CD4-positive, alpha-beta T cell treated with Interleukin-2 at 100 ng/mL for 4 hours (primary cell): ENCODE measurements around the gene ADI1.
"Not testable (repeated sequence)": the region's sequence is repeated elsewhere in the genome, so short reads cannot be mapped to it uniquely, and the experiment has no call there.

Experiments
- DNase-seq: peaks from one replicate; pipeline ENCODE4 v3.0.0-alpha.2; 2020; ENCODE audit warnings: low spot score

The ADI1 gene

DNA sequence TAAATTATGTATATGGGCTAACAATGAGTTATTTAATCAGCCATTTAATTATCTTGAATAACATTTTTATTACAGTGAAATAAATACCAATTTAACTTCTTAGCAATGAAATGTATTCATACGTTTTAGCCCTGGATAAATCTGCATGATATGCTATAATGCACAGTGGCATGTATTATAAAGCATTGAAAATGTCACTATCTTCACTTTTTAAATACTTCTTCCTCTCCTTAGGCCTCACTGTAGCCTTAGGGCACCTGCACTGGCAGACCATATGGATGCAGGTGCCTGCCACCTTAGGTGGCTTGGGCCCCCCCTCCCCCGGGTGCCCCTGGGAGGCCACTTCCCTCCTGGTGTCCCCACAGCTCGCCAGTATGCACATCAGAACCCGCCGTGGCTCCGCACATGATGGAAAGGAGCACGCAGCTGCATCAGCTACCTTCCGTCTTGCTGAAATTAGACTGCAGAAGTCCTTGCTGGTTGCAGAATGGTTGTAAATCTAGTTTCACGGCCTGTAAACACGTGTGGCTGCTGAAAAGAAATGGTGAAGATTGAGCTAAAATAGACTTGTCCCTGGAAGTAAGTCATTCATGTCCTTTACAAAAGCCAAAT, 56.7 kb downstream of the ADI1 start:
- no peak for DNase-seq

DNA sequence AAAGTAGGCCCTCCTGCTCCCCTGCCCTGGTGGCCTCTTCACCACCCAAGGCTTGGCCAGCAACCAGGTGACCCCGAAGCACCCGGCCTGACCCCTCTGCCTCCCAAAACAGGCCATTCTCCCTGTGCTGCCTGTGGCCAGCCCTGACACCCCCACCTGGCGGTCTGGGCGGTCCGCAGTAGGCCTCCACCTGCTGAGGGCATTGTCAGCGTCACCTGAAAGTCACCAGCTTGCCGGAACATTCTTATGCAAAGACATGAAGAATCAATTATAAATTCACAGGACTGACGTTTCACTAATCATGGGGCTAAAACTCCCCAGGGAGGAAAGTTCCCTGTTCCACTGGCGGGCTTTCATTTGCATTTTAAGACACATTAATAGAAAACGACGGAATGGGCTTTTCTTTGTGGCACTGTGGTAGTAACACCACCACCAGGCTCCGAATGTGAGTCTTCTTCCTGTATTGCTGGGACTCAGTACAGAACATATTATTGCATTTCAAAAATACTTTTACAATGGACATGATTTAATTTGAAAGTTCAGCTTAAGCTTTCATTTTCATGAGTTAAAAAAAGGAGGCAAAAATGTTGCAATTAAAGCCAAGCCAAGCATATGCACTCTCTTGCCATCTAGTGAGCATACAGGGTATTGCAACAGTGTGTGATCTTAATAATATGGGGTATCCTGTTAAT, 57.4 kb downstream of the ADI1 start:
- DNase-seq, result peak; percentile 68

DNA sequence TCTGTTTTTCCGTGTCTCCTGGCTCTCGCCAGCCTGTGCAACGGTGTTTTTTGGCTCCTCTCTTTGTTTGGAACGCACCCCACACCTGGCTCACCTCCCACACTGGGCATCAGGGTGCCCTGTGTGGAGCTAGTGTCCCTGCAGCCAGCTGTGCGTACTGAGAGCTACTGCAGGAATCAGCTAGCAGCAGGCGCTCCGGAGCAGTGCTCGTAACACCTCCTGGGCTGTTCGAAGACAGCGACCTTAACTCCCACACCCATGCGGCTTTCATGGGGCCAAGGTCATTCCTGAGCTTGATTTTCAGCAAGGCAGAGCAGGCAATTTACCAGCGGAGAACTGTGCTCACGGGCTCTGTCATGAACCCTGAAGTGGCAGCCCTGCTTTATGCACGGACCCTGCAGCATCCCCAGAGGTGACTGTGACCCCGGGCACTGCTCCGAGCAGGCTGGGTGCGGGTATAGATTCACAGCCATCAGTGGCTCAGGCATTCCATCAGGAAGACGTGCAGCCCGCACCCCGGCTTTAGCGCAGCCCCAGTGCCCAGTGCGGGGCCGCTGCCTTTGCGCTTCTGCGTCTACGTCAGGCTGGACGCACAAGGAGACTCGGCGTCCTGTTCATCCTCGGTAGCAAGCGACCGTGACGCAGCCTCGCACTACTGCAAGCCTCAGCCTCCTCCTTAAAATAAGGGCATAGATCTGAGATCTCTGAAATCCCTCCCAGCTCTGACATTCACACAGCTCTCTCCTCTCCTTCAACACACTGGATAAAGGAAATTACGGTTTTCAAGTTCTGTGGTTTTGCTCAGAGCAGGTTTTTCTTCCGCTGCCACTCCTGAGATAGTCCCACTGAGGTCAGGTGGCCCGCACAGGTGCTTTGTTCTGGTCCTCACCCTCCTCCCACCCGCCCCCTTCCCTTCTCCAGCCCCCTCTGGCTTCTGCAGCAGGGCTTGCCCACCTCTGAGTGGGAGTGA, 58.2 kb downstream of the ADI1 start:
- no peak for DNase-seq

DNA sequence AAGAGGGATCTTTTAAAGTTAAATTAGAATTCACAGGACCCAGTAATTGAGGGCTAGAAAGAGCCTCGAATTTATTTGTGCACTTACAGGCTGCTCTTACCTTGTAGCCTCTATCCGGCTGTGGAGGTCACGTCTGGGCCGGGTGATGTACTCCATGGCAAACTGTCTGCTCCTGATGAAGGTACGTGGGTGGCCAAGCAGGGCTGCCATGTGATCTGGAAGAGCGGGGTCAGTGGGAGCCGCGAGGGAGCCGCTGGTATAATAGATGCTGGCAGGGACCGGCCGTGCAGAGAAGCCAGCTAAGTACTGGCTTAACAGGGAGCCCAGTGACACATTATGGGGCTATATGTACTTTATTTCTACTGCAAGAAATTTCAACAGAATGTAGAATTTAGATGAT, 59.2 kb downstream of the ADI1 start:
- no peak for DNase-seq

DNA sequence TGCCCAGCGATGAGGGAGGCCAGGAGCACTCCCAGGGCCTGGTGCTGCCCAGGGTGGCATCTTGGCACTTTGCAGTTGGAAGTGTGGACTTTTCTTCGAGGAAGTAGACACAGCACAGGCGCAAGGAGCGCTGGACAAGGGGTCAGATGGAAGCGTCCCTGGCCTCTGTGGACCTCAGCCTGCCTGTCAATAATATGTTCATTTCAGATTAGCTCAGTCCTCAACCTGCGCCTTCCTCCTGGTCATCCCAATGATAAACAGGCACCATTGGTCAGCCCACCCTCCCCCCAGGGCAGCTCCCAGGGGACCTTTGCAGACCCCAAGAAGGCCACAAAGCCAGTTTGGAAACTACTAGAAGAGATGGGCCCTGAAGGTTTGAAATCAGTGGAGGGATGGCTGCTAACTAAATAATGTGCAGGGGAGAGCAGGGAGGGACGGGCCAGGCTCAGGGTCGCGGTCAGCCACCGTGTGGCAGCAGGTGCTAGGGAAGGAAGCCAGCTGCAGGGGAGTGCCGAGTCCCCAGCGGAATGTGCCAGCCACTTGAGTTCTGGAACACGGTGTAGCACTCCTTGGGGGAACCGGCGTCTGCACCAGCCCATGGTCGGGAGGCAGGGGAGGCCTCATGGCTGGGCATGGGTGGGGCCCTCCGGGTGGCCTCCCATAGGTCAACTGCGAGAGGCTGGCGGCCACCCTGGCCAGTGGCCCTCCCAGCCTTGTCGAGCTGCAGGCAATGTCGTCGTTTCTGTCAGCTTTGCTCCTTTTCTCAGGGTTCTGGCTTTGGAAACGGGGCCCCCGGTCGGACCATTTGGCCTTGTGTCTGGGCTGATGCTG, 59.9 kb downstream of the ADI1 start:
- DNase-seq, result no peak

DNA sequence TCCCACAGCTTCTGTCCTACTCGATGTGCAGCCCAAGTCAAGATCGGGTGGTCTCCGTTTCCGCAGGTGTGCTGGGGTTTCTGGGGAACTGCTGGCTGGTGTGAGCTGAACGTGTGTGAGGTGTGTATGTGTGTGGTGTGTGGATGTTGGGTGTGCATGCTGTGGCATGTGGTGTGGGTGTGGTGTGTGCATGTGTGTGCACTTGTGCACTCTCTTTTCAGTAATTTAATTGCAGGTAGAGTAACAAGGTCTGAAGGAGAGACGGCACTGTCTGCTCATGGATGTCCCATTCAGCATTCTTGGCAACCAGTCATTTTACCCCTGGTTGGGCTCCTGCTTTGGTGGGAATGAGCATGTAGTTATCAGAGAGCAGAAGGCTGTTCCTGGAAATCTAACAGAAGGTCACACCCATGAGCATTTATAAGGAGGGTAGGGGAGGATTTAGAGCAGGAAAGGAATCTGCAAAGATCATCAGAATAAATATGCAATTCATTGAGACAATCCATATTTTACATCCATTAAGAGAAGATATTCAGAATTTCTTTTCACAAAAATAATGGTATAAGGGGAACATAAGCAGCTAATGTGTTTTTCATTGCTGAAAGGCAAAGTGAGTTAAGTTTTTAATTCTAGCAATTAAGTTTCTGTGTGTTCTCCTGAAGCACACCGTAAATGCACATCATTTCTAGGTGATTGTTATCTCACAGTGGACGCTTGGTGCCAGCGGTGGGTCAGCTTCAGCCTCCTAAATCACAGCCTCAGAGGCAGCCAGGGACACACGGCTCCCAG, 60.7 kb downstream of the ADI1 start:
- DNase-seq, result no peak

DNA sequence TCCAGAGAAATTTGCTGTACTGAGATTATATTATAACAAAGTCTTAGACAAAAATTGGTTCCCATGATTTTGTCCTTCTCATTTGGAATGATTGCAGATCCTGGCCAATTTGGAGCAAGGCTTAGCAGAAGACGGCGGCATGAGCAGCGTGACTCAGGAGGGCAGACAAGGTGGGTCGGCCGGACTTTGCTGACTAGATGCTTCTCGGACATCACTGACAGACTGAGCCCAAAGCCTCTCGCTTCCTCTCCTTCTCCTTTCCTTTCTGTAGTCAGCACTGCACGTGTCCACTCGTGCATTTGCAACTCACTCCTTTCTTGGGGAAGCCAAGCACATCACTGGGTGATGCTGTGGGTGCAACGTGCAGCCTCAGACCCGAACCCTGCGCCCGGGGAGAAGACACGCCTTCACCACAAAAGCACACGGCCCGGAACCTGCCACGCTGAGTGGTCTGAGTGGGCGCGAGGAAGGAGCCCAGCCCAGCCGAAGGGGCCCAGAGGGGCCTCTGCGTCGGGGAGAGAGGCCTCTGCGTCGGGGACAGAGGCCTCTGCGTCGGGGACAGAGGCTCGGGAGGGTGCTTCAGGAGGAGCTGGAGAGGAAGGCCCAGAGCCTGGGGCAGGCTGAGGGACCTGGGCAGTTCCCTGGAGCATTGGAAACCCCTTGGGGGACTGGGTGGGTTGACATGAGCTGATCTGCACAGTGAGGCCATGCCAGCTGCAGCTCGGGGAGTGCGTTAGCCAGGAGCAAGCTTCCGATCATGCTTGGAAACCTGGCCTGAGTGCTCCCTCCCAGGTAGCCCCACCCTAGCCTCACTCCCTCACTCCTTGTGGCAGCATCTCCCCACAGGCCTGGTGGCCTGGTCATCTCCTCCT, 61.6 kb downstream of the ADI1 start:
- DNase-seq, result no peak

DNA sequence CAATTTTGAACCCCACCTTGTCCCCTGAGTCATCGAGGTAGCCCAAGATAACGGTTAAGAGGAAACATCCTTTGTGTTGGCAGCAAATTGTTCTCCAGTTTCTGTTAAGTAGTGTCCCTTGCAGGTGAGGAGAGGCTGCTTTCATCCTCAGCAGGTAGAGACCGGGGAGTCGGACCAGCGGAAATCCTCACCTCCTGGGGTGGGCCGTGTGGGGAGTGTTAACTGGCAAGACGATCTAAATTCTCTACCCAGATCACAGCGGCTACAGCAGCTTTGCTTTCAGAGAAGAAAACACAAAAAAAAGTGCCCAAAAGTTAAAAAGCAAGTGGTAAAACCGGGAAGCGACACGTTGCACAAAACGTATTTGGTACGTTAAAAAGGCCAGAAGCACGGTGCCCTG, 63.2 kb downstream of the ADI1 start:
- DNase-seq, result no peak

DNA sequence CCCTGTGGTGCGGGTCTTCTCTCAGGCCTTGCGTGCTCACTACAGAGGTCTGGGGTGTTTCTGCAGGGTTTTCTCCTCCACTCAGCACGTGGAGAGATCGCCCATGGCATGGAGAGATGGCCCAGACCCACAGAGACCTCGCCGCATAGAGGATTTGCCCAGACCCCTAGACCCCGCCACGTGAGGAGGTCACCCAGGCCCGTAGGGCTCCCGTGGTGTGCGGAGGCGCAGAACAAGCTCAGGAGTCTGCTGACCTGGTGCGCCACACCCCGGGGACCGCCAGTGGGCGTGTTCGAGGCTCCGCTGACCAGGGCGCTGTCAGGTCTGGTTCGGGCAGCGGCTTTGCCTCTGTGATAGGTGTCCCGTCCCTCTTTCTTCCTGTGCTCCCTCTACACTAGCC, 64.5 kb downstream of the ADI1 start:
- no peak for DNase-seq

DNA sequence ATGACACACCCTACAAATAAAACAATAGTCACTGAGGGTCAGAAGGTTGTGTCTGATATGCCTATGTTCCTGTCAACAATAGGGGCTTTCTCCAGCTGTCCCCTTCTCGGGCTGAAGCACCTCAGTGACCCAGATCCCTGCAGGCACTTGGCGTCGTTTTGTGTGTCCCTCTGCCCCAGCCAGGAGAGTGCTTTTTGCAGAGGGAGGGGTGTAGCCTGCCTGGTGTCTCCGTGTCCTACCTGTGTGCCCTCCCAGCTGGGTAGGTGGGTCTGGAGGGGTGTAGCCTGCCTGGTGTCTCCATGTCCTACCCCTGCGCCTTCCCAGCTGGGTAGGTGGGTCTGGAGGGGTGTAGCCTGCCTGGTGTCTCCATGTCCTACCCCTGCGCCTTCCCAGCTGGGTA, 65.3 kb downstream of the ADI1 start:
- not testable (repeated sequence) for DNase-seq

DNA sequence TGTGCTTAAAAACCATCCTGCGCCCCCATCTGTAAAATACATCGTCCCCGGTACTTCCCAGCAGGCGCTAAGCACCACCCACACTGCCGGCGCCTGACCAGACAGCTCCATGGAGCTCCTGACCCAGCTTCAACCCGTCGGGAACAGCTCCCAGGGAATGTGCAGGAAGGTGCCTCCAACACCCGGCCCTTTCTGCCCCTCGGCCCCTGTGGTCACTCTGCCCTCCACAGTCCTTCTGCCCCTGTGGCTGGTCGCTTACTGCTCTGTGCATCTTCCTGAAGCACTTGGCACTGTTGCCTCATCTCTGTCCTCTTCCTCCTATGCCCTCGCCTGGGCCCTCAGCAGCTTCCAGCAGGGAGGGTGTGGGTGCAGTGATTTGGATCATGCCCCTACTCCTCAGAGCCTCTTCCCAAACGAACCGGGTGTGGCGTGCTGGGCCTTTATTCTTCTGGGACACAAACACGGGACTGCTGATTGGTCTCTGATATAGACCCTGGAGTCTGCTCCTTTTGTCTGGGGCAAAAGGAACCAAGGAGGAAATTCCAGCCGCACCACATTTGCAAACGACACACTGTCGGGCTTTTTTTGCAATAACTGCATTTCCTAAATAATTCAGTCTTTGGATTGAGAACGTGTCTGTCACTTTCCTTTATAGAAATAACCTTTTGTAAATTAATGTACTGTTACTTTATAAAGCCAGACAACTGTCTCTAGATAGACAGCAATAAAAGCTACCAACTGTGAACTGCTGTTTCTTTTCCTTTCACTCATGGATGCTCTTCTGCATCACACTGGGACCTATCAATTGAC, 65.9 kb downstream of the ADI1 start:
- DNase-seq, result no peak

DNA sequence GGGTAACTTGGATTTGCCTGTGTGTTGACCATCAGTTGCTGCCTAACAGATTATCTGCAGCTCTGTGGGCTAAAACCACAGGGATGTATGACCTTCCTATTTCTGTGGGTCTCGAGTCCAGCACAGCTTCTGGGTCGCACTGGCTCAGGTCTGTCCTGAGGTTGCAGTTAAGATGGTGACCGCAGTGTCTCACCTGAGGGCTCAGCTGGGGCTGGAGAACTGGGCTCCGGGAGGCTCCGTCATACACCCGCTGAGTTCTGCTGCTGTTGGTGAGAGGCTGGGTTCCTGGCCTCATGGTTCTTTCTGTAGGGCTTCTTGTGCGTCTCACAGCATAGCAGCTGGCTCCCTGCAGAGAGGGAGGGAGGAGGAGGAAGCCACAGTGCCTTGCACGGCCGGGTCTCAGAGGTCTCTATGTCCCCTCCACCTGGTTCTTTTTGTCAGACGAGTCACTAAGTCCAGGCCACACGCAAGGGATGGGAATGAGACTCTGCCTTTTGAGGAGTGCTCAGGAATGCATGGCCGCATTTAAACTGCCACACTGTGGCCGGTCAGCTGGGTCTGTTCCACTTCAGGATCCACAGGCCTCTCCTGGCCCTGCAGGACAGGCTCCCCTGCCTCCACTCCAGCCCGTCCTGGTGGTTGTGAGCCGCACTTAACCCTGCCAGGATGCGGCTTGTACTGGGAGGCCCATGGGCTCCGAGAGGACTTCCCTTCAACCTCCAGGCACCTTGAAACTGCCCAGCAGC, 67.2 kb downstream of the ADI1 start:
- DNase-seq, result no peak

DNA sequence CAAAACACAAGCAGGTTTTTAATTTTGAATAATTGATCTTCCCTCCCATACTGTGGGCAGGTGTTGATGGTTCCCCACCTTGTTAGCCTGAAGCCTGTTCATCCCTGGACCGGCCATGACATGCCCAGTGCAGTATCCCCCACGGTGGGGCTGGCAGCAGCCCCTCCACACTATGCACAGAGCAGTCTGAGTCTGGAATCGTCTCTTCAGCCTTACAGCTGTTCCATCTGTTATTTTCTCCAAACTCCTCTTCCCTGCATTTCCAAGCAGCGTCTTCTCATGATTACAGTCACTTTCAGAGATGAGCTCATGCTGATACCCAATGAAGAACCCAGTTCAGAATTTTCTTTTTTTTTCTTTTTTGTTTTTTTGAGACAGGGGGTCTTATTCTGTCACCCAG, 68.2 kb downstream of the ADI1 start:
- no peak for DNase-seq

DNA sequence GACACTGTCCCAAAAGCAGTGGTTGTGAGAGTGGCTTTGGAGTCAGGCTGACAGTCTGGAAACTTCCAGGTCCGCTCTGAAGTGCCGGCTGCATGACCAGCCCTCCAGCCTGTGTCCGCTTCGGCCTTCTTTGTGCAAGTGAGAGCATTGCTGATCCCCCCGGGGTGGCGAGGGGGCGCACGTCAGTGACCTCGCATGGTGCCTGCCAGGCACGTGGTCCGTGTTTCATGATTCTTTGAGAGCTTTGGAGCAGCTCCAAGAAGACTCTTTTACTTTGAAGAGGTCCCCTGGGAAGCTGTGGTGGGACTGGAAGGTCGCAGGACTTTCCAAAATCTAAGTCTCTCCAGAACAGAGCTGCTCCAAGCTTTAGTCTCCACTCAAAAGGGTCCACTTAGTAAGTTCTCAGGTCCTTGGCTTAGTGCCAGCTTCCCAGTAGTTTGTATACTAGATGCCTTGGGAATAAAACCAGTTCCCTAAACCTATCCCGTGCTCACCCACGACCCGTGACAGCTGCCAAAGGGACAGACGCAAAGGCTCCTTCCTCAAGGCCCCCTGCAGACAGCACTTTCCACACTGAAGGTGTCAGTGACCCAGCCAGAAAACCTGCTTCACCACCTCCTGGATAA, 68.8 kb downstream of the ADI1 start:
- DNase-seq, result no peak

DNA sequence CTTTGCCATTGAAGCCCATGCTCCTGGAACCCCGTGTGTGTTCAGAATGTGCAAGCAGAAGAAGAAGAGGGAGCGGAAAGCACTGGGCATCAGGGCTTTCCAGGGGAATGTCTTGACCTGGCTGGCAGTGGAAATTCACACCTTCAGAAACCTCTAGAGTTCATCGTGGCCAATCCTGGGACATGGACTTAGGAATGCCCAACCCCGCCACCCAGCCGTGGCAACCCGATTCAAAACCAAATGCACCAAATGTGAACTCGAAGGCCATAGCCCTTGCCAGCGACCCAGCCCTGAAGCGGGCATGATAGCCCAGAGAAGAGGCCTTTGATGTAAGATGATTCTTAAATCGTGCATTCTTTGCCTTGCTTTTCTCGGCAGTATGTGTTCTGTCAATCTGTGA, 69.4 kb downstream of the ADI1 start:
- DNase-seq, result no peak

DNA sequence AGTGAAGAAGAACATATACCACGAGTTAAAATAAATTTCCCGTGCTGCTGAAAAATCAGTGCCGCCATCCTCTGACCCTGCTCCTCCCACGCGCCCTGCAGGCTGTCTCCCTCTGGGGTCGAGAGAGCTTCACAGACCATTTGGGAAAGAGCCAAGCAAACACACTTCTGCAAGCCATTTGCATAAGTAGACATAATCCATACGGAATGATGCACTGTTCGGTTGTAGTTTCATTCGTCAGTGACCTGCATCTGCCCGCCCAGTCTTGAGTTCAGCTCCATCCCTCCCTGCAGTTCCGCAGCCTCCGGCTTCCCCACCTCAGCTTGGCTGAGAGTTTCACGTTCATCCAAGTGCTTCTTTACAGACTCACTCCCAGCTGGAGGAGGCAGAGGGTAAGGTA, 70.2 kb downstream of the ADI1 start:
- no peak for DNase-seq

DNA sequence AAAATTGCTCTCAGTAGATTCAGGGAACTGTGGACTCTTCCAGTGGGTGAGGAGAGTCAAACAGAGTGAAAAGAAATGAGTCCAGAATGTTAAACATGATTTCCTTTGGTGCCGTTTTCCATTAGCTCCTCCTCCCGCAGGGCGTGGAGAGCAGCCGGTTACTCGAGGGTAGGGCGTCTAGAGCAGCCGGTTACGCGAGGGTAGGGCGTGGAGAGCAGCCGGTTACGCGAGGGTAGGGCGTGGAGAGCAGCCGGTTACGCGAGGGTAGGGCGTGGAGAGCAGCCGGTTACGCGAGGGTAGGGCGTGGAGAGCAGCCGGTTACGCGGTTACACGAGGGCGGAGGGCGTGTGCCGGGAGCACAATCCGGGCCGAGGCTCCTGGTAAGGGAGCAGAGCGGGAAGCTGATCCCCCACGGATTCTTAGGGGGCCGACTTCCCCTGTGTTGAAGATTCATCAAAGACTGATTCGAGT, 70.9 kb downstream of the ADI1 start:
- not testable (repeated sequence) for DNase-seq

DNA sequence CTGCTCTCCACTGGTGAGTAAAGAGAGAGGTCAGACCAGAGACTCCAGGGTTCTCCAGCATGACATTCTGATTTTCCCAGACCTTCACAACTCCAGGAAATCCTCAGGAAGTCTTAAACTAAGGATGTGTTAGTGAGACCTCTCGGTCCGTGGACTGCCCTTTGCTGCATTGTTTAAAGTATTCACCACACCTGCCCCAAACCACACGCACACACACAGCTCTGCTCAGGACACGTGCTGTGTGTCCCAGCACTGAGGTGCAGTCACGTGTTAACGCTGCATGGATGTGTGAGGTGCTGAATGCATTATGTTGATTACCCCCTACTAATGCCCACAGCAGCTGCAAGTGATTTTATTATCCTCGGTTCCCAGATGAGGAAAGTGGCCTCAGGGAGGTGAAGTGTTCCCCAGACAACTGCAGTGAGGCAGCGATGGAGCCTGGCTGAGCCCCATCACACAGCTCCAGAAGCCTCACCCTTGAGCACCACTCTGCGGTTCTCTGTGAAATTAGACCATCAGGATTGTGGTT, 71.5 kb downstream of the ADI1 start:
- DNase-seq, result no peak
